ENCODE data around the gene KIF1C. TPM values are rescaled to one million over a fixed set of nuclear protein-coding genes. Genes with fewer than 3 reads are reported as not detected.

Gene KIF1C
- total RNA-seq, 1 experiment from 2014 or later, result 121 TPM

DNA sequence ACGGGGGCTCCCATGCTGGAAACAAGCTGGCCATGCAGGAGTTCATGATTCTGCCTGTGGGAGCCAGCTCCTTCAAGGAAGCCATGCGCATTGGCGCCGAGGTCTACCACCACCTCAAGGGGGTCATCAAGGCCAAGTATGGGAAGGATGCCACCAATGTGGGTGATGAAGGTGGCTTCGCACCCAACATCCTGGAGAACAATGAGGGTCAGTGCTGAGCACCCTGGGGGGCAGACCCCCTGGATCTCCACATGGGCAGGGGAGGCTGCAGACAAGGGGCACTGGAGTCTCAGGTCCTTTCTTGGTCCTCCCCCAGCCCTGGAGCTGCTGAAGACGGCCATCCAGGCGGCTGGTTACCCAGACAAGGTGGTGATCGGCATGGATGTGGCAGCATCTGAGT lies 42.7 kb upstream of the KIF1C start:
- no peak for ATAC-seq
- CTCF ChIA-PET, result interaction anchor here (1.6 kb wide), 1 partner anchor 45 kb away, joined by 3 read pairs; no protein-coding TSS in a partner anchor

More for the DNA sequence above, 42.7 kb upstream of the KIF1C start:
- ChIA-PET RAD21 (ENCODE audit: low non-redundant PET in 1 of 2, low total read pairs in 2 of 2, uncharacterized antibody in 2 of 2, unreplicated experiment in 2 of 2) (interaction anchor here in 1 of 2 experiments (0.7 kb wide), 2 partner anchors 12 to 14 kb away, joined by 3 to 6 read pairs; no protein-coding TSS in a partner anchor), POLR2A (interaction anchor here (4.6 kb wide), 1 partner anchor 12 kb away, joined by 27 read pairs; the partner anchor contains the start of gene SPAG7)
- no peaks in the 10 kb centered on the region for H3K9me3 ChIP-seq (ENCODE audit: control insufficient read depth in 1 of 2, insufficient read depth in 1 of 2, low read depth in 1 of 2, low read length in 2 of 2)
- no peaks in the 10 kb centered on the region for H3K27me3 ChIP-seq (ENCODE audit: insufficient read depth, low read length)
- H3K79me2 ChIP-seq (ENCODE audit: insufficient read depth, low read length), result peaks cover 9% of the 10 kb centered on the region; the same call in 1 of the 2 replicates
- DNase-seq (ENCODE audit: low read depth, low spot score), result no peak
- no peak overlapping the region for H2AFZ ChIP-seq (ENCODE audit: low read depth, low read length, poor library complexity, severe bottlenecking)
- no TSS peak for BruUV-seq (replicated peaks)
- no peak overlapping the region for H3K4me2 ChIP-seq (ENCODE audit: low read length)
- H3K9me2 ChIP-seq (ENCODE audit: insufficient read depth), result no peaks in the 10 kb centered on the region
- H3K27ac ChIP-seq (ENCODE audit: low read depth, low read length), result no peak overlapping the region
- no peaks in the 10 kb centered on the region for H3K36me3 ChIP-seq (ENCODE audit: control insufficient read depth in 1 of 2, insufficient read depth in 2 of 2, low read length in 2 of 2)
- no peak overlapping the region for H3K9ac ChIP-seq (ENCODE audit: low read length)
- TF ChIP-seq JUND (IDR thresholded peaks at IDR 0.05) (no peak), CBX3 (IDR thresholded peaks at IDR 0.05; ENCODE audit: low read depth) (no peak), FOSL1 (IDR thresholded peaks at IDR 0.05; ENCODE audit: low read depth) (no peak), ELF1 (IDR thresholded peaks at IDR 0.05; ENCODE audit: borderline replicate concordance, low read depth) (no peak), YY1 (IDR thresholded peaks at IDR 0.05; ENCODE audit: extremely low read depth, insufficient replicate concordance, low read depth, low read length) (no peak), POLR2A (IDR thresholded peaks at IDR 0.05; ENCODE audit: borderline replicate concordance, extremely low read depth, insufficient read depth, insufficient read length) (no peak), TCF7L2 (IDR thresholded peaks at IDR 0.05; ENCODE audit: borderline replicate concordance, extremely low read depth, insufficient read depth, insufficient read length) (no peak), EZH2 (IDR thresholded peaks at IDR 0.05) (no peak), EGR1 (IDR thresholded peaks at IDR 0.05; ENCODE audit: low read depth) (no peak), CEBPB (IDR thresholded peaks at IDR 0.05; ENCODE audit: low read depth) (no peak), SIN3A (IDR thresholded peaks at IDR 0.05; ENCODE audit: low read depth) (no peak), RAD21 (IDR thresholded peaks at IDR 0.05; ENCODE audit: low read depth) (no peak), ZNF274 (IDR thresholded peaks at IDR 0.05; ENCODE audit: low read depth, low read length) (no peak), POLR2AphosphoS5 (IDR thresholded peaks at IDR 0.05; ENCODE audit: low read depth, low read length) (no peak)
- TF ChIP-seq, protein P1, sequence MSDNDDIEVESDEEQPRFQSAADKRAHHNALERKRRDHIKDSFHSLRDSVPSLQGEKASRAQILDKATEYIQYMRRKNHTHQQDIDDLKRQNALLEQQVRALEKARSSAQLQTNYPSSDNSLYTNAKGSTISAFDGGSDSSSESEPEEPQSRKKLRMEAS (IDR thresholded peaks at IDR 0.05), result no peak
- TF ChIP-seq, protein P2, sequence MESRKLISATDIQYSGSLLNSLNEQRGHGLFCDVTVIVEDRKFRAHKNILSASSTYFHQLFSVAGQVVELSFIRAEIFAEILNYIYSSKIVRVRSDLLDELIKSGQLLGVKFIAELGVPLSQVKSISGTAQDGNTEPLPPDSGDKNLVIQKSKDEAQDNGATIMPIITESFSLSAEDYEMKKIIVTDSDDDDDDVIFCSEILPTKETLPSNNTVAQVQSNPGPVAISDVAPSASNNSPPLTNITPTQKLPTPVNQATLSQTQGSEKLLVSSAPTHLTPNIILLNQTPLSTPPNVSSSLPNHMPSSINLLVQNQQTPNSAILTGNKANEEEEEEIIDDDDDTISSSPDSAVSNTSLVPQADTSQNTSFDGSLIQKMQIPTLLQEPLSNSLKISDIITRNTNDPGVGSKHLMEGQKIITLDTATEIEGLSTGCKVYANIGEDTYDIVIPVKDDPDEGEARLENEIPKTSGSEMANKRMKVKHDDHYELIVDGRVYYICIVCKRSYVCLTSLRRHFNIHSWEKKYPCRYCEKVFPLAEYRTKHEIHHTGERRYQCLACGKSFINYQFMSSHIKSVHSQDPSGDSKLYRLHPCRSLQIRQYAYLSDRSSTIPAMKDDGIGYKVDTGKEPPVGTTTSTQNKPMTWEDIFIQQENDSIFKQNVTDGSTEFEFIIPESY (IDR thresholded peaks at IDR 0.05; ENCODE audit: extremely low read depth, insufficient replicate concordance, low read length), result no peak
- TF ChIP-seq, protein P3, sequence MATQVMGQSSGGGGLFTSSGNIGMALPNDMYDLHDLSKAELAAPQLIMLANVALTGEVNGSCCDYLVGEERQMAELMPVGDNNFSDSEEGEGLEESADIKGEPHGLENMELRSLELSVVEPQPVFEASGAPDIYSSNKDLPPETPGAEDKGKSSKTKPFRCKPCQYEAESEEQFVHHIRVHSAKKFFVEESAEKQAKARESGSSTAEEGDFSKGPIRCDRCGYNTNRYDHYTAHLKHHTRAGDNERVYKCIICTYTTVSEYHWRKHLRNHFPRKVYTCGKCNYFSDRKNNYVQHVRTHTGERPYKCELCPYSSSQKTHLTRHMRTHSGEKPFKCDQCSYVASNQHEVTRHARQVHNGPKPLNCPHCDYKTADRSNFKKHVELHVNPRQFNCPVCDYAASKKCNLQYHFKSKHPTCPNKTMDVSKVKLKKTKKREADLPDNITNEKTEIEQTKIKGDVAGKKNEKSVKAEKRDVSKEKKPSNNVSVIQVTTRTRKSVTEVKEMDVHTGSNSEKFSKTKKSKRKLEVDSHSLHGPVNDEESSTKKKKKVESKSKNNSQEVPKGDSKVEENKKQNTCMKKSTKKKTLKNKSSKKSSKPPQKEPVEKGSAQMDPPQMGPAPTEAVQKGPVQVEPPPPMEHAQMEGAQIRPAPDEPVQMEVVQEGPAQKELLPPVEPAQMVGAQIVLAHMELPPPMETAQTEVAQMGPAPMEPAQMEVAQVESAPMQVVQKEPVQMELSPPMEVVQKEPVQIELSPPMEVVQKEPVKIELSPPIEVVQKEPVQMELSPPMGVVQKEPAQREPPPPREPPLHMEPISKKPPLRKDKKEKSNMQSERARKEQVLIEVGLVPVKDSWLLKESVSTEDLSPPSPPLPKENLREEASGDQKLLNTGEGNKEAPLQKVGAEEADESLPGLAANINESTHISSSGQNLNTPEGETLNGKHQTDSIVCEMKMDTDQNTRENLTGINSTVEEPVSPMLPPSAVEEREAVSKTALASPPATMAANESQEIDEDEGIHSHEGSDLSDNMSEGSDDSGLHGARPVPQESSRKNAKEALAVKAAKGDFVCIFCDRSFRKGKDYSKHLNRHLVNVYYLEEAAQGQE (IDR thresholded peaks at IDR 0.05; ENCODE audit: low read depth), result no peak
- no peak overlapping the region for H3K4me3 ChIP-seq (replicated peaks in 1 of 2; ENCODE audit: low read depth in 1 of 2, low read length in 2 of 2)
- H3K4me1 ChIP-seq (ENCODE audit: control insufficient read depth in 1 of 2, insufficient read depth in 2 of 2, low read length in 2 of 2), result peaks cover 13 to 30% of the 10 kb centered on the region in 2 experiments
- H4K20me1 ChIP-seq (ENCODE audit: insufficient read depth), result no peaks in the 10 kb centered on the region
- intact Hi-C loops (cut with micrococcal nuclease), result no loop called here
